HL-60 (cell line): ENCODE measurements around the gene WIPF1.

Experiments used
- DNase-seq, 2 experiments: peaks; one replicate each; pipeline ENCODE4 v3.0.0-alpha.2; 2010 to 2020; ENCODE audit warnings: low read depth in 1 of 2, low spot score in 1 of 2
- H3K27ac ChIP-seq: fragments of 250-450 bp; sonication (Bioruptor Pico); replicated peaks from 2 replicates; pipeline ENCODE4 v1.5.1; 2020; ENCODE audit warnings: mild to moderate bottlenecking, moderate library complexity
- H3K27me3 ChIP-seq: fragments of 250-450 bp; sonication (Bioruptor Pico); 2 replicates; pipeline ENCODE4 v1.5.1; 2021; ENCODE audit warnings: mild to moderate bottlenecking, moderate library complexity; ENCODE audit not compliant: insufficient read depth, poor library complexity, severe bottlenecking
- H3K4me3 ChIP-seq: replicated peaks from 2 replicates; pipeline ENCODE4 v1.5.1; 2011; ENCODE audit warnings: mild to moderate bottlenecking, control low read depth, low read length; ENCODE audit not compliant: insufficient read depth
- GABPA ChIP-seq: IDR thresholded peaks from 2 replicates; pipeline ENCODE4 v1.6.1; 2012; ENCODE audit warnings: low read depth
- POLR2AphosphoS5 ChIP-seq: IDR thresholded peaks from 2 replicates; pipeline ENCODE4 v1.6.1; 2012; ENCODE audit warnings: low read depth
- REST ChIP-seq: IDR thresholded peaks from 2 replicates; pipeline ENCODE4 v1.6.1; 2012; ENCODE audit warnings: low read depth; ENCODE audit not compliant: insufficient replicate concordance
- SPI1 ChIP-seq: IDR thresholded peaks from 2 replicates; pipeline ENCODE4 v1.6.1; 2012; ENCODE audit warnings: low read depth, mild to moderate bottlenecking, borderline replicate concordance
- TF ChIP-seq, protein P1 (sequence below): IDR thresholded peaks from one replicate; pipeline ENCODE4 v1.5.1; 2011; ENCODE audit warnings: low read length, control low read depth, inconsistent platforms; ENCODE audit not compliant: insufficient read depth

Gene WIPF1

GRCh38 chr2:174614261-174614660, 16.7 kb upstream of the WIPF1 start:
- no peak overlapping the region for H3K4me3 ChIP-seq
- H3K27me3 ChIP-seq, result no peaks in the 10 kb centered on the region
- no peak overlapping the region for H3K27ac ChIP-seq
- no peak for DNase-seq
- TF ChIP-seq, protein P1, sequence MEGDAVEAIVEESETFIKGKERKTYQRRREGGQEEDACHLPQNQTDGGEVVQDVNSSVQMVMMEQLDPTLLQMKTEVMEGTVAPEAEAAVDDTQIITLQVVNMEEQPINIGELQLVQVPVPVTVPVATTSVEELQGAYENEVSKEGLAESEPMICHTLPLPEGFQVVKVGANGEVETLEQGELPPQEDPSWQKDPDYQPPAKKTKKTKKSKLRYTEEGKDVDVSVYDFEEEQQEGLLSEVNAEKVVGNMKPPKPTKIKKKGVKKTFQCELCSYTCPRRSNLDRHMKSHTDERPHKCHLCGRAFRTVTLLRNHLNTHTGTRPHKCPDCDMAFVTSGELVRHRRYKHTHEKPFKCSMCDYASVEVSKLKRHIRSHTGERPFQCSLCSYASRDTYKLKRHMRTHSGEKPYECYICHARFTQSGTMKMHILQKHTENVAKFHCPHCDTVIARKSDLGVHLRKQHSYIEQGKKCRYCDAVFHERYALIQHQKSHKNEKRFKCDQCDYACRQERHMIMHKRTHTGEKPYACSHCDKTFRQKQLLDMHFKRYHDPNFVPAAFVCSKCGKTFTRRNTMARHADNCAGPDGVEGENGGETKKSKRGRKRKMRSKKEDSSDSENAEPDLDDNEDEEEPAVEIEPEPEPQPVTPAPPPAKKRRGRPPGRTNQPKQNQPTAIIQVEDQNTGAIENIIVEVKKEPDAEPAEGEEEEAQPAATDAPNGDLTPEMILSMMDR, result no peak
- TF ChIP-seq POLR2AphosphoS5 (no peak), REST (no peak), SPI1 (no peak), GABPA (no peak)

DNA sequence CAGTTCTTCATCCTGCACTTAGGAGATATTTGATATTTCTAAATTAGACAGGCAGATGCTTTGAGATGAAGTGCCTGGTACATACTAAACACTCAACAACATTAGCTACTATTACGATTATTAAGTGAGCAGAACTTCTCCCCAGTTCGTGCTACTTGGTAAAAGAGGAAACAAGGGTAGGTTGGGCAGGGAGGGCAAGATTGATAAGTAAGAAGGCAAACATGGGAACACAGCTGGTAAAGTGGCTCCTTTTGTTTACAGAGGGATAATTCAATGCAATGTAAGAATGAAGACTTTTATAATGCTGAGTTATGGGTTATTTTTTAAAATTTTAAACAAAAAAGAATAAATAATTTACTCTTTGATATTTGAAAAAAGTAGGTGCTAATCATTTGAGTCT, 15.9 kb upstream of the WIPF1 start:
- Histone ChIP-seq H3K4me3 (no peak overlapping the region), H3K27me3 (no peaks in the 10 kb centered on the region), H3K27ac (no peak overlapping the region)
- no peak for DNase-seq
- TF ChIP-seq SPI1, result no peak
- TF ChIP-seq REST, result no peak
- TF ChIP-seq, protein P1, result no peak
- no peak for TF ChIP-seq POLR2AphosphoS5
- TF ChIP-seq GABPA, result no peak

DNA sequence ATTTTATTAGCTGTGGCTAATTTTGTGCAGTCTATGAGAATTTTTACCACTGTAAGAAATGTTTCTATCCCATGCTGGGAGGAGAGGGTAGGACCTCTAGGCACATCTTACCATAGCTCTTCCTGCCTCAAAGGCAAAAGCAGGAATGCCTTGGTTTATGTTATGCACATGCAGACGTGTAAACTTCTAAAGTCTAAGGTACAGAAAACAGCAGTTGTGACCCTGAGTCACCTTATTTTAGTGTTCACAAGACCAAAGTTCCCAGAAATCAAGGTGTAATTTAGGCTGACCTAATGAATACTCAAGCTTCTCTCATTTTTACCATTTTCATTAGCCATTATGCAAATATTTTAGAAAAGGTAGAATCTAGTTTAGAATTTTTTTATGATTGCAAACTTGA, 15.4 kb upstream of the WIPF1 start:
- Histone ChIP-seq H3K4me3 (no peak overlapping the region), H3K27ac (no peak overlapping the region), H3K27me3 (no peaks in the 10 kb centered on the region)
- TF ChIP-seq REST (no peak), SPI1 (no peak), GABPA (no peak), POLR2AphosphoS5 (no peak)
- TF ChIP-seq, protein P1, result no peak
- DNase-seq, result no peak
